T-helper 2 cell treated with Interferon-gamma antibody and Interleukin-4, amounts not matched to agents 5 μg/mL and 100 μg/mL, for 36 hours (primary cell): Measurements from ENCODE around the gene TENT5A.
A peak's percentile ranks its signal among the peaks of the same experiment; 100 is the strongest.
"Not testable (repeated sequence)": the region's sequence is repeated elsewhere in the genome, so short reads cannot be mapped to it uniquely, and the experiment has no call there.

Experiments
- DNase-seq: peaks from one replicate; pipeline ENCODE4 v3.0.0; 2021; ENCODE audit warnings: low spot score
- H3K27ac Mint-ChIP-seq: one replicate; pipeline ENCODE4 v1.8.0; 2021; ENCODE audit warnings: mild to moderate bottlenecking, mixed read lengths
- H3K27me3 Mint-ChIP-seq: one replicate; pipeline ENCODE4 v1.8.0; 2021; ENCODE audit warnings: low read depth, mixed read lengths
- H3K36me3 Mint-ChIP-seq: one replicate; pipeline ENCODE4 v1.8.0; 2021; ENCODE audit warnings: low read depth, mixed read lengths
- H3K4me1 Mint-ChIP-seq: one replicate; pipeline ENCODE4 v1.8.0; 2021; ENCODE audit warnings: low read depth, mixed read lengths
- H3K4me3 Mint-ChIP-seq: one replicate; pipeline ENCODE4 v1.8.0; 2022; ENCODE audit warnings: mild to moderate bottlenecking, moderate library complexity, mixed read lengths
- H3K9me3 Mint-ChIP-seq: one replicate; pipeline ENCODE4 v1.8.0; 2021; ENCODE audit warnings: mixed read lengths

TENT5A gene

GRCh38 chr6:81785377-81785776 lies 32.9 kb upstream of the TENT5A start:
- no peak for DNase-seq
- H3K27me3 Mint-ChIP-seq: peaks cover 14% of the 10 kb centered on the region
- no peak overlapping the region for H3K27ac Mint-ChIP-seq
- no peaks in the 10 kb centered on the region for H3K4me1 Mint-ChIP-seq
- H3K4me3 Mint-ChIP-seq: no peak overlapping the region
- H3K9me3 Mint-ChIP-seq: peaks cover 4% of the 10 kb centered on the region
- H3K36me3 Mint-ChIP-seq: no peaks in the 10 kb centered on the region

DNA sequence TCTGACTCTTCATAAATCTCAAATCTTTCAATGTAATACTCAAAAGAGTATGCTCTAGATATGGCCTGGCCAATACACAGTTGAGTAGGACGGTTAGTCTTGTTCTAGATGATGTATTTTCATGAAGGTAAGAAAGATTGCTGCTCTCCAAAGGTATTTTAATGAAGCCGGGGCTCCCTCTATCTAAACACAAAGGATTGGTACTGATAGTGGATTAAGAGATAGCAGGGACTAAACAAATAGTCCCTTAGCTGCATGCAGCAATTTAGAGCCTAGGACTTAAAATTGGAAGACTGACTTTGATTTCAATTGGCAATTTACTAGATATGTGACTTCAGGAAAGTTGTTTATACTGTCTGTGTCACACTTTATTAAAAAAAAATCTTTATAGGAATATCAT lies 31.4 kb upstream of the TENT5A start:
- peaks cover 10% of the 10 kb centered on the region for H3K27me3 Mint-ChIP-seq
- no peak overlapping the region for H3K27ac Mint-ChIP-seq
- no peak overlapping the region for H3K4me3 Mint-ChIP-seq
- DNase-seq: no peak
- no peaks in the 10 kb centered on the region for H3K4me1 Mint-ChIP-seq
- peaks cover 4% of the 10 kb centered on the region for H3K9me3 Mint-ChIP-seq
- H3K36me3 Mint-ChIP-seq: no peaks in the 10 kb centered on the region

DNA sequence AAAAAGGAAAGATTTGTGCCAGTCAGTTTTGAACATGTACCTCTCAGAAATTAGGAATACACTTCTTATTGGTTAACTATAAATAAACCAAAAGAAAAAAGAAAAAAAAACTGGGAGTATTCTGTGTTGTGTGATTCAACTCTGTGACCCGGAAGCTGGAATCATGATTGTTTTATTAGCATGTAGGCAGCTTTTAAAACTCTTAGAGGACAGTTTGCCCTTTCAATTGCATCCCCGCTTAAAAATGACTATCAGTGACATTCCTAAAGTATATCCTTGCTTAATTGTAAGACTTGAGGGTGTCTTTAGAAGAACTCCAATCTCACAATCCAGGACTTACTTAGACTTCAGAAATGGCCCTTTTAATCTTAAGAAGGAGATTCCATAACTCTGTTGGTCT lies 29.1 kb upstream of the TENT5A start:
- peaks cover 4% of the 10 kb centered on the region for H3K9me3 Mint-ChIP-seq
- no peak overlapping the region for H3K4me3 Mint-ChIP-seq
- DNase-seq: no peak
- H3K27me3 Mint-ChIP-seq: peaks cover 8% of the 10 kb centered on the region
- no peaks in the 10 kb centered on the region for H3K36me3 Mint-ChIP-seq
- no peak overlapping the region for H3K27ac Mint-ChIP-seq
- no peaks in the 10 kb centered on the region for H3K4me1 Mint-ChIP-seq

DNA sequence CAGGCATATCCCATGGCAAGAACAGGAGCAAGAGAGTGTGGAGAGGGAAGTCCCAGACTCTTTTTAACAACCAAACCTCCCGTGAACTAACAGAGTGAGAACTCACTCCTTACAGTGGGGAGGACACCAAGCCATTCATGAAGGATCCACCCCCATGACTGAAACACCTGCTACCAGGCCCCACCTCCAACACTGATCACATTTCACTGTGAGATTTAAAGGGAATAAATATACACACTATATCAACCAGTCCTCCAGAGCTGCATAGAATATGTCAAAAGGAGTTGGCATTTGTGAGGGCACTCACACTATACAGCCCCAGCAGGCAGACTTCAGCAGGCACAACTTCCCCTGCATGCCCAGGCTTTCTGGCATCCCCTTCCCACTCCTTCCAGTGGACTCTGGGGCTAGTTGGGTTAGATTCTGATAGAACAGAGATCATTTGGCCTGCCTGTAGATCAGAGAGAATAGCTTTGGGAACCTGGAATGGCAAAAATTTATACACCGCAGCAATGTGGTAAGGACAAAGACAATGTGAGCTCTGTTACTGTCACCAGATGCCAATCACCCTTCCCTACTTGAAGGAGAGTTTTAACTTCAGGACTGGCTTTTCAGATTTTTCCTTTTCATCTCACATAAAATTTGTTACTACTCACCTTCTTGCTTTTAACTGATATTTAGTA lies 25.2 kb upstream of the TENT5A start:
- no peak overlapping the region for H3K27ac Mint-ChIP-seq
- DNase-seq: no peak

GRCh38 chr6:81776219-81776618 lies 23.7 kb upstream of the TENT5A start:
- not testable (repeated sequence) for H3K27ac Mint-ChIP-seq, H3K27me3 Mint-ChIP-seq, H3K9me3 Mint-ChIP-seq, H3K4me3 Mint-ChIP-seq, H3K4me1 Mint-ChIP-seq, DNase-seq, H3K36me3 Mint-ChIP-seq

More for the DNA sequence above, 25.2 kb upstream of the TENT5A start:
- H3K4me1 Mint-ChIP-seq: peaks cover 5% of the 10 kb centered on the region
- no peaks in the 10 kb centered on the region for H3K36me3 Mint-ChIP-seq
- H3K27me3 Mint-ChIP-seq: peaks cover 12% of the 10 kb centered on the region
- no peak overlapping the region for H3K4me3 Mint-ChIP-seq
- H3K9me3 Mint-ChIP-seq: peaks cover 4% of the 10 kb centered on the region

GRCh38 chr6:81774542-81774941 lies 22.1 kb upstream of the TENT5A start:
- H3K4me3 Mint-ChIP-seq: no peak overlapping the region
- peaks cover 9% of the 10 kb centered on the region for H3K27me3 Mint-ChIP-seq

GRCh38 chr6:81773887-81774286 lies 21.4 kb upstream of the TENT5A start:
- H3K4me1 Mint-ChIP-seq: peaks cover 12% of the 10 kb centered on the region
- DNase-seq: no peak
- H3K27ac Mint-ChIP-seq: no peak overlapping the region
- H3K27me3 Mint-ChIP-seq: peaks cover 9% of the 10 kb centered on the region
- no peak overlapping the region for H3K4me3 Mint-ChIP-seq
- no peaks in the 10 kb centered on the region for H3K9me3 Mint-ChIP-seq
- no peaks in the 10 kb centered on the region for H3K36me3 Mint-ChIP-seq

More at GRCh38 chr6:81774542-81774941, 22.1 kb upstream of the TENT5A start:
- H3K9me3 Mint-ChIP-seq: no peaks in the 10 kb centered on the region
- no peaks in the 10 kb centered on the region for H3K36me3 Mint-ChIP-seq
- no peak for DNase-seq
- H3K4me1 Mint-ChIP-seq: peaks cover 12% of the 10 kb centered on the region
- H3K27ac Mint-ChIP-seq: no peak overlapping the region

DNA sequence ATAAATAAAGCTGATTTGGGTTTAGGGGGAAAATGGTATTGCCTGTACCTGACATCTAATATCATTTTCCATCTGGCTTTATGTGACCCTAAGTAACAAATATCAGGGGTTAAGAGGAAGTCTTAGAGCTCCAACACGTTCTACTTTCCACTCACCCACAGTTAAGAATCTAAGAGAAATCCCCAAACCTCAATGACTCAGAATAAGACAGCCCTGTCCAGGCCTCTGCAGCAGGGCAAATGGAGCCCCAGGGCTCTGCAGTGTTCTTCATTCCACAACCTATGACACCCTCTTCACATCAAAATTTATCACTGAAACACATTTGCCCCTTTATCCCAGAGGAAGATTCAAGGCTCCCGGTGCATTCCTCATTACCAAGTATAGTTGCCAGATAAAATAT lies 20.3 kb upstream of the TENT5A start:
- DNase-seq: peak; percentile 38
- Mint-ChIP-seq H3K27ac (no peak overlapping the region), H3K4me3 (no peak overlapping the region), H3K4me1 (peaks cover 12% of the 10 kb centered on the region), H3K9me3 (no peaks in the 10 kb centered on the region), H3K36me3 (no peaks in the 10 kb centered on the region), H3K27me3 (peaks cover 6% of the 10 kb centered on the region)

GRCh38 chr6:81771097-81771496 lies 18.6 kb upstream of the TENT5A start:
- Mint-ChIP-seq H3K27me3 (peaks cover 6% of the 10 kb centered on the region), H3K27ac (no peak overlapping the region), H3K4me3 (no peak overlapping the region), H3K9me3 (no peaks in the 10 kb centered on the region), H3K36me3 (no peaks in the 10 kb centered on the region), H3K4me1 (peaks cover 16% of the 10 kb centered on the region)
- no peak for DNase-seq

DNA sequence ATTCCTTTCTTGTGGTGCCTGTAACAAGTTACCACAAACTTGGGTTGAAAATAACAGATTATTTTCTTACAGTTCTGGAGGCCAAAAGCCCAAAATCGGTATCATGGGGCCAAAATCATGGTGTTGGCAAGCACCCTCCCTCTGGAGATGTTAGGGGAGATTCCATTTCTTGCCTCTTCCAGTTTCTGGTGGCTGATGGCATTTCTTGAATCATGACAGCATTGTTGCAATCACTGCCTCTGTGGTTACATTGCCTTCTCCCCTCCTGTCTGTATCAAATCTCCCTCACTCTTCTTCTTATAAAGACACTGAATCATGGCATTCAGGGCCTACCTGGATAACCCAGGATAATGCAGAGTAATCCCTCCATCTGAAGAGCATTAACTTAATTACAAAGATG lies 17.9 kb upstream of the TENT5A start:
- Mint-ChIP-seq H3K36me3 (no peaks in the 10 kb centered on the region), H3K9me3 (no peaks in the 10 kb centered on the region), H3K4me3 (no peak overlapping the region), H3K4me1 (peaks cover 19% of the 10 kb centered on the region), H3K27ac (no peak overlapping the region), H3K27me3 (peaks cover 6% of the 10 kb centered on the region)
- DNase-seq: no peak

GRCh38 chr6:81769824-81770223 lies 17.3 kb upstream of the TENT5A start:
- Mint-ChIP-seq H3K9me3 (no peaks in the 10 kb centered on the region), H3K4me1 (peaks cover 22% of the 10 kb centered on the region), H3K36me3 (no peaks in the 10 kb centered on the region), H3K4me3 (no peak overlapping the region), H3K27ac (no peak overlapping the region), H3K27me3 (peaks cover 6% of the 10 kb centered on the region)
- DNase-seq: no peak

GRCh38 chr6:81768150-81768942 lies 15.9 kb upstream of the TENT5A start:
- Mint-ChIP-seq H3K4me1 (peaks cover 23% of the 10 kb centered on the region), H3K27me3 (no peaks in the 10 kb centered on the region), H3K36me3 (no peaks in the 10 kb centered on the region), H3K4me3 (no peak overlapping the region), H3K9me3 (no peaks in the 10 kb centered on the region), H3K27ac (no peak overlapping the region)
- DNase-seq: no peak

- no peaks in the 10 kb centered on the region for H3K9me3 Mint-ChIP-seq
- no peak overlapping the region for H3K27ac Mint-ChIP-seq
- no peaks in the 10 kb centered on the region for H3K27me3 Mint-ChIP-seq
- peaks cover 17% of the 10 kb centered on the region for H3K4me1 Mint-ChIP-seq
- H3K36me3 Mint-ChIP-seq: no peaks in the 10 kb centered on the region
- H3K4me3 Mint-ChIP-seq: no peak overlapping the region
- no peak for DNase-seq
Measured at GRCh38 chr6:81767163-81767891, 14.8 kb upstream of the TENT5A start.

DNA sequence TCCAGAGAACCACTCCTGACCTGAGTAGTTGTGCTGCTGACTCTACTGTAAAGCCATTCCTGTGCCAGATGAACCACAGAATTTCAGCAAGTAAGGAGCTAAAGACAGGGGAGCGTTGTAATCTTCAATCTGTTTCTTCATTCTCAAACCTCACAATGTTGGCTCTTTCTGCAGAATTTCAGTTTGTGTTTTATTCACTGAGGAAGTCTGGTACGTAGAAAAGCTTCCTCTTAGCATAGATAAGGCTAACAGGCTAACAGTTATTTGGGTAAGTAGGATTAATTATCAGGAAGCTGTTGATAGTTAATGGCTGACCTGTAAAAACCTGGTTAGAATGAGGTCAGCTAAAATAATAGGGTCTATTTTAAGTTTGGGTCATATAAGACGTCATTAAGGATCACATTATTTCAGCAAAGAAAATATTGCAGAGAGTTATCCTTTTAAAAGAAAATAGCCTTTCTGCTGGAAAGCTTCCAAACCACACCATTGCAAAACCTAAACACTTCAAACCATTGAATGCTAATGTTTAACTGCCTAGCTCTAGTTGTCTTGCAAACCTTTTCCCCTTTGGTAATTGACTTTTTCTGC lies 14.1 kb upstream of the TENT5A start:
- H3K9me3 Mint-ChIP-seq: no peaks in the 10 kb centered on the region
- H3K4me3 Mint-ChIP-seq: no peak overlapping the region
- H3K27me3 Mint-ChIP-seq: no peaks in the 10 kb centered on the region
- H3K4me1 Mint-ChIP-seq: peaks cover 15% of the 10 kb centered on the region
- H3K27ac Mint-ChIP-seq: no peak overlapping the region
- DNase-seq: no peak
- no peaks in the 10 kb centered on the region for H3K36me3 Mint-ChIP-seq
